ENCODE measurements around the gene MIA.
"Not testable (repeated sequence)": the region's sequence is repeated elsewhere in the genome, so short reads cannot be mapped to it uniquely, and the experiment has no call there.

MIA gene

DNA sequence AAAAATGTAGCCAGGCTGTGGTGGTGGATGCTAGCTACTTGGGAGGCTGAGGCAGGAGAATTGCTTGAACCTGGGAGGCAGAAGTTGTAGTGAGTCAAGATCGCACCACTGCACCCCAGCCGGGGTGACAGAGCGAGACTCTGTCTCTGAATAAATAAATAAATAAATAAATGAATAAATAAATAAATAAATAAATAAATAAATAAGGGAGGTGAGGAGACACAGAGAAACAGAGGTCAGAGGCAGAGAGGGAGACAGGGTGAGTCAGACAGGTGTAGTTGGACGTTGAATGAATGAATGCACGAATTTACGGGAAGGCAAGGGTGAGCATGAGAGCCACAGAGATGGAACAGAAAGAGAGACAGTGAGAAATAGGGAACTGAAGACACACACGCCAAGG lies 5.8 kb downstream of the MIA start:
- DNase-seq = no peak

DNA sequence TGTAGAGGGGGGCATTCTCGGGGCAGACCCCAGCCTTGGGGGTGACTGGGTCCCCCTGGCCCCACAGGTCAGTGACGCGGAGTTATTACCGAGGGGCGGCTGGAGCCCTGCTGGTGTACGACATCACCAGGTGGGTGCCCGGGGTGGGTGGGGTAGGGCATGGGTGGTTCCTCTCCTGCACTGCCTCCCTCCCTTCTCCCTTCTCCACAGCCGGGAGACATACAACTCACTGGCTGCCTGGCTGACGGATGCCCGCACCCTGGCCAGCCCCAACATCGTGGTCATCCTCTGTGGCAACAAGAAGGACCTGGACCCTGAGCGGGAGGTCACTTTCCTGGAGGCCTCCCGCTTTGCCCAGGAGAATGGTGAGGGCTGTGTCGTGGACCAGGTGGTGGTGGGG lies 8.4 kb downstream of the MIA start:
- DNase-seq = no peak

DNA sequence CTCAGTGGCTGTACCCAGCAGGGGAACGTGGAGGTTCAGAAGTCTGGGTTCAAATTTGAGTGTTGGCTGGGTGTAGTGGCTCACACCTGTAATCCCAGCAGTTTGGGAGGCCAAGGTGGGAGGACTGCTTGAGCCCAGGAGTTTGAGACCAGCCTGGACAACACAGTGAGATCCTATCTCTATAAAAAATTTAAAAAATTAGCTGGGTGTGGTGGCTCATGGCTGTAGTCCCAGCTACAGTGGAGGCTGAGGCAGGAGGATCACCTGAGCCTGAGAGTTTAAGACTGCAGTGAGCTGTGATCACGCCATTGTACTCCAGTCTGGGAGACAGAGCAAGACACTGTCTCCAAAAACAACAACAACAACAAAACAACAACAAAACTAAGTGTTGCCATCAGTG lies 8.8 kb downstream of the MIA start:
- not testable (repeated sequence) for DNase-seq

DNA sequence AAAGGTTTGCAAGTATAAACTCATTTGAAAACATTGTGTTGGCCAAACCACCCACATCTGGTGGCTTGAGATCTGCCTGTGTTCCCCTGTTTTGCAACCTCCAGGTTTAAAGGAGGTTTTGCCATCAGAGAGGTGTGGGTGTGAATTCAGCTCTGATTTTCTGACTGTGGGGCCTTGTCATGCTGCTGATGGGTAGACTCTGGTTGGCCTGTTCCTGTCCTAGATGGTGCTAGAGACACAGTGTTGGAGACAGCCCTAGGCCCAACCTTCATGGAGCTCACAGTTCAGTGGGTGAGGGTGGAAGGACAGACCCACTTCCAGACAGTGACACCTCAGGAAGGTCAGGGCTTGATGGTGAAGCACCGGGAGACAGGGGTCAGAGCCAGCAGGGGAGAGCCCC lies 10.2 kb downstream of the MIA start:
- DNase-seq = no peak

DNA sequence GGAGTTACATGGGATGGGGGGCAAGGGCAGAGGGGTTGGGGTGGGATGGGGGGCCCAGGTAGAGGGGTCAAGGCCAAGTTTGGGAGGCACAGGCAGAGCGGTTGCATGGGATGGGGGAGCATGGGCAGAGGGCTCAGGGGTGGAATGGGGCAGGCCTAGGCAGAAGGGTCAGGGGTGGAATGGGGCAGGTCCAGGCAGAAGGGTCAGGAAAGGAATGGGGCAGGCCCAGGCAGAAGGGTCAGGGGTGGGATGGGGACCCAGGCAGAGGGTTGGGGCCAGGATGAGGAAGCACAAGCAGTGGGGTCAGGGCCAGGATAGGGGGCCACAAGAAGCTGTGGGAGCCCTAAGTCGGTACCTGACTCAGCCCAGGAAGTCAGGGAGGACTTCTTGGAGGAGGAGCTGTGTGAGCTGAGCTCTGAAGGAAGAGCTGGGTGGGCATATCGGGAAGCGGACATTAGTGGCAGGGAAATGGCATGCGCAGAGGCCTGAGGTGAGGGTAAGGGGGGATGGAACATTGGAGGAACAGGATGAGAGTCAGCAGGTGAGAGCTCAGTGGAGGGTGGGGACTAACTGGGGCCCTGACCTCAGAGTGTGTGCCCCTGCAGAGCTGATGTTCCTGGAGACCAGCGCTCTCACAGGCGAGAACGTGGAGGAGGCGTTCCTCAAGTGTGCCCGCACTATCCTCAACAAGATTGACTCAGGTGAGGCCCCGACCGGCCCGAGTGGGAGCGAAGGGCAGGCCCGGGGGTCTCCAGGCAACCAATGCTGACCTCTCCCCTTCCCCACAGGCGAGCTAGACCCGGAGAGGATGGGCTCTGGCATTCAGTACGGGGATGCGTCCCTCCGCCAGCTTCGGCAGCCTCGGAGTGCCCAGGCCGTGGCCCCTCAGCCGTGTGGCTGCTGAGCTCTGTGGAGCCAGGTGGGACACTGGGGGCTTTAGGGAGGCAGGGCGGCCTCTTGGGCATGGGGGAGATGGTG lies 11.0 kb downstream of the MIA start:
- no peak for DNase-seq

DNA sequence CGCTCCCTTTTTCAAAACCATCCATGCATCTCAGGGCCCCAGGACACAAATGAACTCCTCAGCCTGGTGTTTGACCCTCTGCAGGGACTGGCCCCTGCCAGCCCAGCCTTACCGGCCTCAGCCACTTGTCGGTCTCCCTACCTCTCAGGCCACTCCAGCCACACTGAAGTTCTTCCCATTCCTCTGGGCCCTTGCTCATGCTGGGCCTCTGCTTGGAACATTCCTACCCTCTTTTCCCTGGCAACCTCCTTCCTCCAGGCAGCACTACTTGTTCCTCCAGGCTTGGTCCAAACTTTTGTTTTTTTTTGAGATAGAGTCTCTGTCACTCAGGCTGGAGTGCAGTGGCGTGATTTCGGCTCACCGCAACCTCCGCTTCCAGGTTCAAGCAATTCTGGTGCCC lies 16.0 kb downstream of the MIA start:
- no peak for DNase-seq

DNA sequence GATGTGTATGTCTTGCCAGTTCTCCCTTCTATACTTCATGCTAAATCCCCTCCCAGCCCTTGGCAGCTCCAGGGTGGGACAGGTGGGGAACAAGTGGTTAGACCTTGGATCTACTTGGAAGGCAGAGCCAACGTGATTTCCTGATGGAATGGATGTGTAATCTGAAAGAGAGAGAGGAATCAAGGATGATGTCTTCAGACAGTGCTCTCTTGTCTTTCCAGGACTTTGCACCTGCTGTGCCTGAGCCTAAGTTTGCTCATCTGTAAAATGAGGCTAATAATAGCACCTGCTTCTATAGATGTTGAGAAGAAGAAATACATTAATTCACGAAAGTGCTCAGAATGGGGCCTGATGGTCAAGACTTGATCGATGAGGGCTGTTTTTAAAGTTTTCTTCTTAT lies 16.7 kb downstream of the MIA start:
- no peak for DNase-seq

DNA sequence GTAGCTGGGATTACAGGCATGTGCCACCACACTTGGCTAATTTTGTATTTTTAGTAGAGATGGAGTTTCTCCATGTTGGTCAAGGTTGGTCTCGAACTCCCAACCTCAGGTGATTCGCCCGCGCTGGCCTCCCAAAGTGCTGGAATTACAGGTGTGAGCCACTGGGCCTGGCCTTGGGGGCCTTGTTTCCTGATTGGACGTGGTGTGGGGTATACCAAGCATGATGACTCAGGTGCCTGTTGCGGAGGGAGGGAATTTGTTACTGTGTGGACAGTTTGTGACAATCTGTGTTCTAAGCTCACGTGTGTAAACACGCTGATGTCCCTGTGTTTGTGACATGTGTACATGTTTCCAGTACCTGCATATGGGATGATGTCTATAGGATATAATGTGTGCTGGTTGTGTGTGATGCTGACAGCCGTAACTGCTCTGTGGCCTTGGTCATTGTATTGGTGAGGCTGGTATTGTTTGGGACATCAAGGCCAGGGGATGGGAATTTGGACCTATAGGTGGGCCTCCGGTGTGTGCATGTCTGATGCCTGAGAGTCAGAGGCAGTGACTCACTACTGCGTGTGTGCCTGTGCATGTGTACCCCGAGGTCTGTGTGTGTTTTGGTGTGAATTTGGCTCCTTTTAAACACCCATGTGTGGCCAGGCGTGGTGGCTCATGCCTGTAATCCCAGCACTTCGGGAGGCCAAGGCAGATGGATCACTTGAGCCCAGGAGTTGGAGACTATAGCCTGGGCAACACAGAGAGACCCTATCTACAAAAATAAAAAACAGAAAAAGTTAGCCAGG lies 22.0 kb downstream of the MIA start:
- no peak for DNase-seq

DNA sequence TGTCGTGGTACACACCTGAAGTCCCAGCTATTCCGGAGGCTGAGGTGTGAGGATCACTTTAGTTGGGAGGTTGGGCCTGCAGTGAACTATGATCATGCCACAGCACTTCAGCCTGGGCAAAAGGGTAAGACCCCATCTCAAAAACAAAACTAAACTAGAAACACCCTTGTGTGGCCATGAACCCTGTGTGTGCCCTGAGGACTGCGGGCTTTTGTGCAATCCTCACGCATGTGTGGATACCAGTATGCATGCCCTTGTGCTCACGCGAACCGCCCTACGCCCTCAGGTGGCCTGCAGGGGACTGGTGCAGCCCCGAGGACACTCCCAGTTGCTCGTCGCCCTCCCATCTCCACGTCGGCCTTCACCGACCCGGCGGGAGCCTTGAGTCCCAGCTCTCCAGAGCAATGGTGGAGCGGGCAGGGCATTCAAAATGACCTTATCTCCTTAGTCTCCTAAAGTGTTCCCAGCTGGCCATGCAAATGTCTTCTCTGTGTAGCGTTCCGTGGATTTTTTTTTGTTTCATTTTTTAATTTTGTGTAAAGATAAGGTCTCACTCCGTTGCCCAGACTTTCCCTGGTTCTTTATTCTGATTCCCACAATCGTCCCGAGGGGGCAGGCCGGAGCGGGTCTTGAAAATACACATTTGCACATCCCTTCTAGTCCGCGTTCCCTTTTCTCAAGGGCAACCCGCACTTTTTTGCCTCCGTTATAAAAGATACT lies 22.8 kb downstream of the MIA start:
- DNase-seq = peak; percentile 73

DNA sequence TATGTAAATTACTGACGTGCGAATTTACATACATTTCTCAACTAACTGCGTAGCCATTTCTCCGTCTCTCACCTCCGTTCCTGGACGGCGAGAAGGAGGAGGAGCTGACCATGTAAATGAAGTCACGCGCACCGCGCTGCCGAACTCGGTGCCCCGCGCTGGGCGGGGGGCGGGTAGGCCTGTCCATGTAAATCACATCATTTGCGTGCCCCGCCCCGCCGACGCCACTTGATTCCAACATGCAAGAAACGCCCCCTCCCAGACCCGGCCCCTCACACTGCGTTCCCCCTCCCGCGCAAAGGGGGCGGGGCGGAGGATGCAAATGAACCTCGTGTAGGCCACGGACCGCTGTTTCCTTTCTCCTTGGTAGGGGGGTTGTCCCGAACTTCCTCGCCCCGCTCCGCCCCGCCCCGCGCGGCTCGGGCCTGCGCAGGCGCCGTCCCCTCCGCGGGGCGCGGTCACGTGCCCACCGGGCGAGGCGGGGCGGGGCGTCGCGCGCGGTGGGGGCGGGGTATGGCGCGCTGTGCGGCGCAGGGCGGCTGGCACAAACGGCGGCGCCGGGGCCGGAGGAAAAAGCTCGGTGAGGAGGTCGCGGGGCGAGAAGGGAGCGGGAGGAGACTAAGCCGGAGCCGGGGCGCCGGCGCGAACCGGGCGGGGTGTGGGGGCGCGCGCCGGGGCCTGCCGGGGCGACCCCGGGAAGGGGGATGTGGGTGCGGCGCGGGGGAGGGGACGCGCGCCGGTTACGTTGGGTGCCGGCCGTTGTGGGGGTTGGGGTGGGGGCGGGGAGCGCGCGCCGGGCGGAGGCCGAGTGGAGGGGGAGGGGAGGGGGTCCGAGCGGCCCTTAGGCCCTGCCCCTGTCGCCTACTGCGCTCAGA lies 23.6 kb downstream of the MIA start, which contains the start of gene EGLN2:
EGLN2 (plus strand) TSS at position 509 of the 875 bp plus-strand sequence. CDS start 1,382 bp downstream, outside the sequence.
- DNase-seq = peak; percentile 99

DNA sequence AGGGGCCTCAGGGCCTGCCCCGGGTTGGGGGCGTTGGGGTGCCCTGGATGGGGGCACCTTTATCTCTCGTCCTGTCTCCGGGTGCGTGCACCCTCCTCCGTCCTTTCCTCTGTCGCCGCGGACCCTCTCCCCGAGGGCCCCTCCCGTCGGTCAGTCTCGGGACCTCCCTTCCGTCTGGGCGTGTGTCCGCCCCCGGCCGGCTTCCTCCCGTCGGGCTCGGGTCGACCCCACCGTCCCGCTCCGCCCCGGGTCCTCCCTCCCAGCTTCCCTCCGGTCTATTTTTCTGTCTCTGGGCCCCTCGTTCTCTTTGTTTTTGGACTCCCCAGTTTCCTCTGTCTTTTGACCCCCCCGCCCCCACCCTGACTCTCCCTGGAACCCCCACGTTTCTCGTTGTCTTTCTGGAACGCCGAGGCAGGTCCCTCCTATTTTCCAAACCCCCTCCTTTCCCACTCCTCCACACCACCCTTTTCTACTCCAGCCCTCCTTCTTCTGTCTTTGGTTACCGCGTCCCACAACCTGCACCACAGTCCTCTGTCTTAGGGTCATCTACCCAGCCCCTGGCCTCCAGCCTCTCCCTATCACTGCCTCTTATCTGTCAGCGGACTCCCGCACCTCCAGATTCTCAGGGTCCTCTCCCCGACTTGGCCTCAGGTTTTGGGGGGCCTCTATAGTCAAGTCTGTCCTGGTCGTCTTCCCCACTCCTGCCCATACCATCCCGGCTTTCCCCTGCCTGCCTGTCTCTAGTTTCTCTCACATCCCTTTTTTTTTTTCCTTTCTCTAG lies 24.4 kb downstream of the MIA start:
- no peak for DNase-seq

DNA sequence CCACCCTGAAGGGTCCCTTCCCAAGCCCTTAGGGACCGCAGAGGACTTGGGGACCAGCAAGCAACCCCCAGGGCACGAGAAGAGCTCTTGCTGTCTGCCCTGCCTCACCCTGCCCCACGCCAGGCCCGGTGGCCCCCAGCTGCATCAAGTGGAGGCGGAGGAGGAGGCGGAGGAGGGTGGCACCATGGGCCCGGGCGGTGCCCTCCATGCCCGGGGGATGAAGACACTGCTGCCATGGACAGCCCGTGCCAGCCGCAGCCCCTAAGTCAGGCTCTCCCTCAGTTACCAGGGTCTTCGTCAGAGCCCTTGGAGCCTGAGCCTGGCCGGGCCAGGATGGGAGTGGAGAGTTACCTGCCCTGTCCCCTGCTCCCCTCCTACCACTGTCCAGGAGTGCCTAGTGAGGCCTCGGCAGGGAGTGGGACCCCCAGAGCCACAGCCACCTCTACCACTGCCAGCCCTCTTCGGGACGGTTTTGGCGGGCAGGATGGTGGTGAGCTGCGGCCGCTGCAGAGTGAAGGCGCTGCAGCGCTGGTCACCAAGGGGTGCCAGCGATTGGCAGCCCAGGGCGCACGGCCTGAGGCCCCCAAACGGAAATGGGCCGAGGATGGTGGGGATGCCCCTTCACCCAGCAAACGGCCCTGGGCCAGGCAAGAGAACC lies 25.1 kb downstream of the MIA start:
- no peak for DNase-seq

DNA sequence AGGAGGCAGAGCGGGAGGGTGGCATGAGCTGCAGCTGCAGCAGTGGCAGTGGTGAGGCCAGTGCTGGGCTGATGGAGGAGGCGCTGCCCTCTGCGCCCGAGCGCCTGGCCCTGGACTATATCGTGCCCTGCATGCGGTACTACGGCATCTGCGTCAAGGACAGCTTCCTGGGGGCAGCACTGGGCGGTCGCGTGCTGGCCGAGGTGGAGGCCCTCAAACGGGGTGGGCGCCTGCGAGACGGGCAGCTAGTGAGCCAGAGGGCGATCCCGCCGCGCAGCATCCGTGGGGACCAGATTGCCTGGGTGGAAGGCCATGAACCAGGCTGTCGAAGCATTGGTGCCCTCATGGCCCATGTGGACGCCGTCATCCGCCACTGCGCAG lies 25.7 kb downstream of the MIA start:
- no peak for DNase-seq

DNA sequence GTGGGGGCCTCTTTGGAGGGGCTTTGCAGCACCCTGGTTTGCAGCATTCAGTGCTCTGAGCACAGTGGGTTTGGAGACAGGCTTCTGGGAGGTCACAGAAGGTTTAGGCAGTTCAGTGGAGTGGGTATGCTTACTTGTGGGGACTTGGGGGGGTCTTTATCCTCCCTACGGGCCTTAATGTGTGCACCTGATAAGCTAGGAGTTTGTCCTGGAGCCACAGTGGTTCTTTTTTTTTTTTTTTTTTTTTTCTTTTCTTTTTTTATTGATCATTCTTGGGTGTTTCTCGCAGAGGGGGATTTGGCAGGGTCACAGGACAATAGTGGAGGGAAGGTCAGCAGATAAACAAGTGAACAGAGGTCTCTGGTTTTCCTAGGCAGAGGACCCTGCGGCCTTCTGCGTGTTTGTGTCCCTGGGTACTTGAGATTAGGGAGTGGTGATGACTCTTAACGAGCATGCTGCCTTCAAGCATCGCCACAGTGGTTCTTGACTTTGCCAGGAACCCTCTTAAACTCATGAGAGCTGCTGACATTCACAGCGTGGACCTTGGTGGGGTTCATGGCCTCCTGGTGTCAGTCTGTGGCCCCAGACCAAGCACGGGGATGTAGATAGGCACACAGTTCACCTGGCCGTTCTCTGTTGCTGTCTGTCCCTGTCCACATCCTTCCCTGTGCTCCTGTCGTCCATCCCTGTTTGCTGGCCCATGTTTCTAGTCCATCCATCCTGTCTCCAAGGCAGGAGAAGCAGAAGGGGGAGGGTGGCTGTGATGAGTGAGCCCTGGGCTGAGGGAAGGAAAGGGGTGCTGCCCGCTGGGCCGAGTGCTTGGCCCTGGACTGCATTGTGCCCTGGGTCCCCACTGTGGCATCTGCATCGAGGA lies 26.3 kb downstream of the MIA start:
- peak; percentile 28 for DNase-seq

DNA sequence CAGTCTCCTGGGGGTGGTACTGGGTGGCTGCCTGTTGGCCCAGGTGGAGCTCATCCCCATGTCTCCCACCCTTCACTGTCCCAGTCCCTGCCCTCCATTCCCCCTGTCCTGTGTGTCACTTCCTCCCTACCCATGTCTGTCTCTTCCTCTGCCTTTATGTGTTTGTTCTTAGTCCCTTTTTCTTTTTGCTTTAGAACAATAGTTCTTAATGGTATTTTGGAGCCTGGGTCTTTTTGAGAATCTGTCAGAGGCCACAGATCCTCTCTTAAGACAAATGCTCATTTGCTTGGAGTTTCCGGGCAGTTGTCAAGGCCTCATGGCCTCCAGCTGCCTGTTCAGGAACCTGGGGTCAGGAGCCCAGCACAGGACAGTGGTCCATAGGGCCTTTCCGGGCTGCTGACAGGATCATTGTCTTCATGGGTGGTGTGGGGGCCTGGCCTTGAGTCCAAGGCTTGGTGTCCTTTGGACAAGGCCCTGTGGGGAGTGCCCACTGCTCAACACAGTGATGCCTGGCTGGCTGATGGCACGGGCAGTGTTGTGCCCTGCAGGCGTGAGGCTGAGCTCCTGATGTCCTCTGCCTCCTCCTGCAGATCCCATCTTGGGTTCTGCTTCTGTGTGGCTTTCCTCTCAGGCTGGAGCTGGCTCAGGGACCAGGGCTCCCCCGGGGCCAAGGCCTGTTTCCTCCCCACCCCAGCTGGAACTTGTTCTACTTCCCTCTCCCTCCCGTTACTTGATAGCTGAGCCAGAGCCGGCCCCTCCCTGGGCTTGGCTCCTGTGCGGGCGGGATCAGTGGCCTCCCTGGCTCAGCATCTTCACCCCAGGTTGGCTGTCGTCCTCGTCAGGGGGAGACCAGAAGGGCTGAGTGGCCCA lies 27.2 kb downstream of the MIA start:
- DNase-seq = no peak

DNA sequence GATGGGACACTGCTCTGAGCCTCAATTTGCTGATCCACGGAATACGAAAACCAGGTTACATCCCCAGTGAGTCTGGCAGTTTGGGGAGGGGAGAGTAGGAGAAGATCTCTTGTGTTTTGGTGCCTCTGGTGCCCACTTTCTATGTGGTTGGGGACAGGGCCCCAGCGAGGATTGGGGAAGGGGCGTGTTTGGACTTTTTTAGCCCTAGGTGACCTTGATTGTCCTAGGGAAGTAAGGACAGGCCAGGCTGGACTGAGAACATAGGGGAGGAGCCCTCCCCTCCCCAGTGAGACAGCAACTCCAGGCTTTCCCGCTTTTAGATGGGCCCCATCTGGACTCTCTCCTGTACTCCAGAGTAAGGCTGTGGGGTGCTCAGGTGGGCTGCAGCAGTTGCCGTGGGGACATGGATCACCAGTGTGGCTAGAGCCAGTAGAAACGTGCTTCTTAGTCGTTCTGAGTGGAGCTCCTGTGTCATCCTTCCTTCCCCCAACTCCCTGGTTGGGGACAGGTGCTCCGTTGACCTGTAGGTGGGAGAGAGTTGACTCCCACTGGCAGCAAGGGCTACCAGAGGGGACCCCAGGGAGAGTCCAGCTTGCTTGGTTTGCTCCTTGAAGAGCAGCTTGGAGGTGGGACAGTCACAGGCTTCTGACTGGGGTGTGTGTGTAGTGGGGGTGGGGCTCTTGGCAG lies 28.0 kb downstream of the MIA start:
- no peak for DNase-seq

DNA sequence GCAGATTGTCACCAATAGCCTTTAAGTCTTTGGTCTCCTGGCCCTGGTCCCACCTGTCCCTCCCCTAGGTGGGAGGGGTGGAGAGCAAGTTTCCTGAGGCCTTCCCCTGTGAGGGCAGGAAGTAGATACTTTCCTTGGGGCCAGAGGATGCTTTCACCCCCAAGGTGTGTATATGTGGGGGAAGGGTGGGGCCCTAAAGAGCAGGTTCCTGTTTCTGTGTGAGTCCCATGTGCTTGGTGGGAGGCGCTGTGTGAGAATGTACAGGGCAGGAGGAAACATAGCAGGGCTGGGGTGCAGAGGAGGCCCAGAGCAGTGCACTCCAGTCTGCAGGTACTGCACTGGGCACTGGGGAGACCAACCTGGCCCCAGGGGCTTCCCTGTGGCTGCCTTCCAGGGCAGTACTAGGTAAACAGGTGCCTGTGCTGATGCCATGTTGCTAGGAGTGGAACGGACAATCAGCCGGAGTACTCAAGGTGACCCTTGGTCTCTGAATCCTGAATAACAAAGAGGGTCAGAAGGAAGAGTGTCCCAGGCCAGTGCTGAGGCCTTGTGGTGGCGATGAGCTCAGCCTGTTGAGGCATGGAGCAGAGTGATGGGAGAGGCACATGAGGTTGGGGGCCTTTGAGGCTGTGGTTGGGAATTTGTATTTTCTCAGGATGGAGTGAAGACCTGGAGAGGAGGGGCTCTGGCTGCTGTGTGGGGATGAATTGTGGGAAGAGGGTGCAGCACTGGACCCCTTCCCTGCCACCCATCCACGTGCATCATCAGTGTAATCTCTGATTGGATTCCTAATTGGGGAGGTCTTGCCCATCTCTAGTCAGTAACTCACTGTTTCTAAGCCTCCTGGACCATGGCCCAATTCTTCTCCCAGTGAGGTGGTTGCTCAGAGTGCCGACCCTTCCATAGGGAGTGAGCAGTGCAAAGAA lies 28.8 kb downstream of the MIA start:
- no peak for DNase-seq

All from DMS79 (cell line).